HG03460 (cell line): ENCODE data around the gene FBXO34.
"Not testable (repeated sequence)": the region's sequence is repeated elsewhere in the genome, so short reads cannot be mapped to it uniquely, and the experiment has no call there.

ENCODE experiments used
- ATAC-seq: cut with Tn5 transposase; IDR thresholded peaks from one replicate; pipeline ENCODE4 v1.9.1; 2021; ENCODE audit not compliant: unreplicated experiment

The FBXO34 gene

GRCh38 chr14:55344582-55345163, 73.5 kb downstream of the FBXO34 start:
- not testable (repeated sequence) for ATAC-seq

- no peak for ATAC-seq
Measured at GRCh38 chr14:55347040-55347439, 75.8 kb downstream of the FBXO34 start.

GRCh38 chr14:55347748-55348147, 76.5 kb downstream of the FBXO34 start:
- no peak for ATAC-seq

GRCh38 chr14:55348766-55349453, 77.7 kb downstream of the FBXO34 start:
- ATAC-seq = peak; percentile 53

- no peak for ATAC-seq
Measured at GRCh38 chr14:55349565-55349964, 78.3 kb downstream of the FBXO34 start.

- no peak for ATAC-seq
Measured at GRCh38 chr14:55350461-55350860, 79.2 kb downstream of the FBXO34 start.

GRCh38 chr14:55351111-55351510, 79.9 kb downstream of the FBXO34 start:
- no peak for ATAC-seq

- no peak for ATAC-seq
Measured at GRCh38 chr14:55352201-55352600, 81.0 kb downstream of the FBXO34 start.

GRCh38 chr14:55353686-55354467, 82.7 kb downstream of the FBXO34 start:
- no peak for ATAC-seq

GRCh38 chr14:55354500-55354899, 83.3 kb downstream of the FBXO34 start:
- ATAC-seq = peak; percentile 57

- ATAC-seq = no peak
Measured at GRCh38 chr14:55355922-55356321, 84.7 kb downstream of the FBXO34 start.

- no peak for ATAC-seq
Measured at GRCh38 chr14:55356913-55357312, 85.7 kb downstream of the FBXO34 start.

- ATAC-seq = no peak
Measured at GRCh38 chr14:55359307-55359706, 88.1 kb downstream of the FBXO34 start.

- no peak for ATAC-seq
Measured at GRCh38 chr14:55361190-55361589, 90.0 kb downstream of the FBXO34 start.

GRCh38 chr14:55366271-55366670, 95.0 kb downstream of the FBXO34 start:
- ATAC-seq = no peak

- no peak for ATAC-seq
Measured at GRCh38 chr14:55370883-55371455, 99.7 kb downstream of the FBXO34 start.

GRCh38 chr14:55372423-55372822, 101.2 kb downstream of the FBXO34 start:
- ATAC-seq = no peak

- ATAC-seq = no peak
Measured at GRCh38 chr14:55372825-55373224, 101.6 kb downstream of the FBXO34 start.

GRCh38 chr14:55373784-55374705, 102.8 kb downstream of the FBXO34 start:
- ATAC-seq = no peak

GRCh38 chr14:55374771-55375170, 103.5 kb downstream of the FBXO34 start:
- no peak for ATAC-seq

GRCh38 chr14:55377236-55377635, 106.0 kb downstream of the FBXO34 start:
- no peak for ATAC-seq
